NB4 (cell line): ENCODE data around the gene TTC13.

Experiments
- MYC ChIP-seq: IDR thresholded peaks from 2 replicates; pipeline ENCODE4 v1.6.1; 2011; ENCODE audit warnings: low read depth, low read length
- POLR2A ChIP-seq: IDR thresholded peaks from 2 replicates; pipeline ENCODE4 v1.6.1; 2011; ENCODE audit warnings: mild to moderate bottlenecking; ENCODE audit not compliant: insufficient read length; ENCODE audit errors: extremely low read depth
- TF ChIP-seq, protein P1 (sequence below): IDR thresholded peaks from one replicate; pipeline ENCODE4 v1.5.1; 2012; ENCODE audit warnings: low read depth, low read length
- TF ChIP-seq, protein P2 (sequence below): IDR thresholded peaks from 2 replicates; pipeline ENCODE4 v1.6.1; 2011; ENCODE audit warnings: low read depth, low read length

DNA sequence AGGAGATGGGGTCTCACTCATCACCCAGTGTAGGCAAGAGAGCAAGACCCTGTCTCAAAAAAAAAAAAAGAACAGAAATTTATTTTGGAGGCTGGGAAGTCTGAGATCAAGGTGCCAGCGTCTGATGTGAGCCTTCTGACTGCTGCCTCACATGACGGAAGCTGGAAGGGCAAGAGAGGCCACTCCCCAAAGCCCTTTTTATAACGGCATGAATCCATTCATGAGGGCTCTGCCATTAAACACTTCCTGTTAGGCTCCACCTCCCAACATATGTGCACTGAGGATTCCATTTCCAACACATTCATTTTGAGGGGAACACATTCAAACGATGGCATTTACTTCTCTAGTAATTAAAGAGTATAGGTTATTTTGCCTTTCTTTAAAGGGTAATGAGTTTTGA, 59.5 kb downstream of the TTC13 start:
- TF ChIP-seq POLR2A (no peak), MYC (no peak)
- TF ChIP-seq, protein P1, sequence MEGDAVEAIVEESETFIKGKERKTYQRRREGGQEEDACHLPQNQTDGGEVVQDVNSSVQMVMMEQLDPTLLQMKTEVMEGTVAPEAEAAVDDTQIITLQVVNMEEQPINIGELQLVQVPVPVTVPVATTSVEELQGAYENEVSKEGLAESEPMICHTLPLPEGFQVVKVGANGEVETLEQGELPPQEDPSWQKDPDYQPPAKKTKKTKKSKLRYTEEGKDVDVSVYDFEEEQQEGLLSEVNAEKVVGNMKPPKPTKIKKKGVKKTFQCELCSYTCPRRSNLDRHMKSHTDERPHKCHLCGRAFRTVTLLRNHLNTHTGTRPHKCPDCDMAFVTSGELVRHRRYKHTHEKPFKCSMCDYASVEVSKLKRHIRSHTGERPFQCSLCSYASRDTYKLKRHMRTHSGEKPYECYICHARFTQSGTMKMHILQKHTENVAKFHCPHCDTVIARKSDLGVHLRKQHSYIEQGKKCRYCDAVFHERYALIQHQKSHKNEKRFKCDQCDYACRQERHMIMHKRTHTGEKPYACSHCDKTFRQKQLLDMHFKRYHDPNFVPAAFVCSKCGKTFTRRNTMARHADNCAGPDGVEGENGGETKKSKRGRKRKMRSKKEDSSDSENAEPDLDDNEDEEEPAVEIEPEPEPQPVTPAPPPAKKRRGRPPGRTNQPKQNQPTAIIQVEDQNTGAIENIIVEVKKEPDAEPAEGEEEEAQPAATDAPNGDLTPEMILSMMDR, result no peak
- TF ChIP-seq, protein P2, sequence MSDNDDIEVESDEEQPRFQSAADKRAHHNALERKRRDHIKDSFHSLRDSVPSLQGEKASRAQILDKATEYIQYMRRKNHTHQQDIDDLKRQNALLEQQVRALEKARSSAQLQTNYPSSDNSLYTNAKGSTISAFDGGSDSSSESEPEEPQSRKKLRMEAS, result no peak
